Measurements from ENCODE around the gene AGER. TPM values are rescaled to one million over a fixed set of nuclear protein-coding genes. Genes with fewer than 3 reads are reported as not detected.
"Not testable (repeated sequence)": the region's sequence is repeated elsewhere in the genome, so short reads cannot be mapped to it uniquely, and the experiment has no call there.

AGER gene
- total RNA-seq, 1 donor from 2014 or later: 29.9 TPM

- no peak overlapping the region for H3K27ac Mint-ChIP-seq
Observed at GRCh38 chr6:32147401-32148132, 36.5 kb downstream of the AGER start.

GRCh38 chr6:32146687-32147086 is 37.4 kb downstream of the AGER start:
- H3K9me3 Mint-ChIP-seq (ENCODE audit: low read depth): no peaks in the 10 kb centered on the region
- no peak overlapping the region for H3K4me3 Mint-ChIP-seq (ENCODE audit: low read depth)
- H3K36me3 Mint-ChIP-seq (ENCODE audit: insufficient read depth): peaks cover 4% of the 10 kb centered on the region
- H3K27ac Mint-ChIP-seq: peak overlapping the region; percentile 7
- DNase-seq (ENCODE audit: low spot score, unreplicated experiment): no peak
- H3K4me1 Mint-ChIP-seq (ENCODE audit: low read depth): peaks cover 12% of the 10 kb centered on the region
- TF ChIP-seq CTCF (IDR thresholded peaks at IDR 0.05; ENCODE audit: unreplicated experiment): no peak
- H3K27me3 Mint-ChIP-seq: peaks cover 13% of the 10 kb centered on the region

More at GRCh38 chr6:32147401-32148132, 36.5 kb downstream of the AGER start:
- H3K27me3 Mint-ChIP-seq: peaks cover 13% of the 10 kb centered on the region
- H3K4me3 Mint-ChIP-seq (ENCODE audit: low read depth): no peak overlapping the region
- DNase-seq (ENCODE audit: low spot score, unreplicated experiment): no peak
- H3K4me1 Mint-ChIP-seq (ENCODE audit: low read depth): peaks cover 14% of the 10 kb centered on the region
- peaks cover 4% of the 10 kb centered on the region for H3K36me3 Mint-ChIP-seq (ENCODE audit: insufficient read depth)
- H3K9me3 Mint-ChIP-seq (ENCODE audit: low read depth): no peaks in the 10 kb centered on the region
- no peak for TF ChIP-seq CTCF (IDR thresholded peaks at IDR 0.05; ENCODE audit: unreplicated experiment)

- DNase-seq (ENCODE audit: low spot score, unreplicated experiment): no peak
- Mint-ChIP-seq H3K27ac (peak overlapping the region; percentile 7), H3K4me1 (ENCODE audit: low read depth) (peaks cover 12% of the 10 kb centered on the region), H3K9me3 (ENCODE audit: low read depth) (no peaks in the 10 kb centered on the region), H3K4me3 (ENCODE audit: low read depth) (no peak overlapping the region), H3K27me3 (peaks cover 12% of the 10 kb centered on the region), H3K36me3 (ENCODE audit: insufficient read depth) (peaks cover 4% of the 10 kb centered on the region)
- TF ChIP-seq CTCF (IDR thresholded peaks at IDR 0.05; ENCODE audit: unreplicated experiment): no peak
Observed at GRCh38 chr6:32146287-32146686, 37.8 kb downstream of the AGER start.

GRCh38 chr6:32144238-32144637 is 39.8 kb downstream of the AGER start:
- H3K27ac Mint-ChIP-seq; H3K27me3 Mint-ChIP-seq; H3K4me3 Mint-ChIP-seq (ENCODE audit: low read depth); DNase-seq (ENCODE audit: low spot score, unreplicated experiment); H3K9me3 Mint-ChIP-seq (ENCODE audit: low read depth); H3K36me3 Mint-ChIP-seq (ENCODE audit: insufficient read depth): not testable (repeated sequence)
- peaks cover 17% of the 10 kb centered on the region for H3K4me1 Mint-ChIP-seq (ENCODE audit: low read depth)

GRCh38 chr6:32140420-32141046 is 43.5 kb downstream of the AGER start:
- Mint-ChIP-seq H3K27me3 (no peaks in the 10 kb centered on the region), H3K36me3 (ENCODE audit: insufficient read depth) (no peaks in the 10 kb centered on the region), H3K4me1 (ENCODE audit: low read depth) (peaks cover 8% of the 10 kb centered on the region), H3K27ac (no peak overlapping the region), H3K9me3 (ENCODE audit: low read depth) (no peaks in the 10 kb centered on the region), H3K4me3 (ENCODE audit: low read depth) (no peak overlapping the region)
- no peak for DNase-seq (ENCODE audit: low spot score, unreplicated experiment)
- no peak for TF ChIP-seq CTCF (IDR thresholded peaks at IDR 0.05; ENCODE audit: unreplicated experiment)

GRCh38 chr6:32139590-32139989 is 44.5 kb downstream of the AGER start:
- no peaks in the 10 kb centered on the region for H3K9me3 Mint-ChIP-seq (ENCODE audit: low read depth)
- no peak overlapping the region for H3K27ac Mint-ChIP-seq
- peaks cover 3% of the 10 kb centered on the region for H3K27me3 Mint-ChIP-seq
- no peak overlapping the region for H3K4me3 Mint-ChIP-seq (ENCODE audit: low read depth)
- no peak for TF ChIP-seq CTCF (IDR thresholded peaks at IDR 0.05; ENCODE audit: unreplicated experiment)
- no peak for DNase-seq (ENCODE audit: low spot score, unreplicated experiment)
- H3K36me3 Mint-ChIP-seq (ENCODE audit: insufficient read depth): no peaks in the 10 kb centered on the region
- H3K4me1 Mint-ChIP-seq (ENCODE audit: low read depth): peaks cover 8% of the 10 kb centered on the region

Data from progenitor cell of endocrine pancreas (in vitro differentiated cells).